ENCODE measurements around the gene CDC27.
"Not testable (repeated sequence)": the region's sequence is repeated elsewhere in the genome, so short reads cannot be mapped to it uniquely, and the experiment has no call there.

The CDC27 gene

DNA sequence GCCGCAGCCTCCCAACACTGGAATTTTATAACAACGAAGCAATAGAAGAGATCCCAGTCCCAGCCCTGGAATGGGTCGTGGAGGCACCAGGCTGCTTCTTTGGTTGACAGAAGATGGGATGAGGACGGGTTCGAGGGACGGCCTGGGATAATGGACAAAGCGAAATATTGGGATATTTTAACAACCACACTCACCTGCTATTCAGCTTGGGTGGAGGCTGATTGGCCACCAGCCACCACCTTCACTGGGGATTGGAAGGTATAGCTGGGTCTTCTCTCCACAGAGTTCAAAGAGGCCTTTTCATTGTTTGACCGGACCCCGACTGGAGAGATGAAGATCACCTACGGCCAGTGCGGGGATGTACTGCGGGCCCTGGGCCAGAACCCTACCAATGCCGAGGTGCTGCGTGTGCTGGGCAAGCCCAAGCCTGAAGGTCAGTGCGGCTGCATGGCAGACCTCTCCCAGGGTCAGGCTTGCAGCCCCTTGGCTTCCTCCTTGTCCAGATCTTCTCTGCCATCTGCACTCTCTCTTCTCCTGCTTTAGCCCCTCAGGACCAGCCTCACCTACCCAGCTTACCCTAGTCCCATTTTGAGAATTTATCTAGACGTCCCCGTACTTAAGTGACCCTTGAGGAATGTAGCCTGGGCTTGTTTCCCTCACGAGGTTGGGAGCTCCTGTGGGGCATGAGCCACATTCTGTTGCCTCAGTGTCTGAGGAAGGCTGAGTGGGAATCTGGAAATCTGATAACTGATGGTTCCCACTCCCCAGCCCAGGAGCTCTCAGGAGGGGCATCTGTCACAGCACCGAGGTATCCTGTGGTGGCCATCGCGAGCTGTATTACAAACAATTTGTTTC lies 30.8 kb upstream of the CDC27 start:
- DNase-seq: no peak

DNA sequence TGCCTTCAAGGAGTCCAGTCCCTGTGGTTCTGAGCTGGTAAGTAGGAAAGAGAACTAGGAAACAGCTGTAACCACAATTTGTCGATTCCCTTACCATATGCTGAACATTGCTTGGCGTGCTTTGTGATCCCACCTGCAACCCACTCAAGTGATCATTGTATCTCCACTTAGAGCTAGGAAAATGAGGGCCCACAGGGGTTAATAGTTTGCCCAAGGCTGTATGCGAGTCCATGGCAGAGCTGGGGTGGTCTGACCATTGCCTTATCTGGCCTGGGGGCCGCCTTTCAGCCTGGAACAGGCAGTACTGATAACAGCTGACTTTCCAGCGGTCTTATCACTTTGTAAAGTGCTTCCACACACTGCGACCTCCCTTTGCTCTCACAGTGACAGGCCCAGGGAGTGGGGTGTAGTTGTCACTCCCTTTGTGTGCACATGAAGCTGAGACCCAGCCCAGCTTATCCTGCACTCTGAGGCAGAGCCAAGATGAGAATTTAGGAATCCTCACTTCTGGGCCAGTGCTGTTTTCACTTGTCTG lies 29.9 kb upstream of the CDC27 start:
- DNase-seq: no peak

DNA sequence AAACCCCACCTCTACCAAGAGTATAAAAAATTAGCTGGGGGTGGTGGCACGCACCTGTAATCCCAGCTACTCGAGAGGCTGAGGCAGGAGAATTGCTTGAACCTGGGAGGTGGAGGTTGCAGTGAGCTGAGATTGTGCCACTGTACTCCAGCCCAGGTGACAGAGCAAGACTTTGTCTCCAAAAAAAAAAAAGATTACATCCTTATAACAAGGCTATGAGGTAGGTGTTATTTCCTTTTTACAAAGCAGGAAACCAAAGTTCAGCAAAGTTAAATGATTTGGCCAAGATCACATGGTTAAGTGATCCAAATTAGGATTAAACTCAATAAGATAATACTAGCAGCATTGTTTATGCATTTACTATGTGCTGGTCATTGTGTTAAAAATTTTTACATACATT lies 28.2 kb upstream of the CDC27 start:
- DNase-seq: not testable (repeated sequence)

DNA sequence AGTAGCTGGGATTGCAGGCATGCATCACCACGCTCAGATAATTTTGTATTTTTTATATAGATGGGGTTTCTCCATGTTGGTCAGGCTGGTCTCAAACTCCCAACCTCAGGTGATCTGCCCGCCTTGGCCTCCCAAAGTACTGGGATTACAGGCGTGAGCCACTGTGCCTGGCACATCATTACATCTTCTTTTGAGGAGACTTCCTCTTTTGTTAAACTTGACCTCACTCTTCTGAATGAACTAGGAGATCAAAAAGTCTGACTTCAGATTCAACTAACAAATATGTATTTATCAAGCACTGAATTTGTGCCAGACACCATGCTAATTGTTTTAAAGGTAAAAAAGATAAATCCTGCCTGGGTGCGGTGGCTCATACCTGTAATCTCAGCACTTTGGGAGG lies 27.7 kb upstream of the CDC27 start:
- not testable (repeated sequence) for DNase-seq

DNA sequence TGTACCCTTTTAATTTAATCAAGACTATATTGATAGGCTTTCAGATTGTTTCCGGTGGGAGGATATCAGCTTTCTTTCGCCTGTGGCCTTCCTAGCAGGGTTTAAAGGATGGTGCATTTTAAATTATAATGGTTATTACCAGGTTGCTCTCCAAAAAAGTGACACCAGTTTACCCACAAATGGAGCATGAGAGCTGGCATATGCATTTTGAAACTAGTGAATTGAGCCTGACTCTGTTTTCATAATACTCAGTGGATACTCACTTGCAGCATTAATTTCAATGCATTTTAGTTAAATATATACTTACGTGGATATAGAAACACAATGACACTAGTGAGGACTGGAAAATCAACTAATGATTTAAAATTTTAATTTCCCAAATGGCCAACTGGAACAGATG lies 25.8 kb upstream of the CDC27 start:
- no peak for DNase-seq

DNA sequence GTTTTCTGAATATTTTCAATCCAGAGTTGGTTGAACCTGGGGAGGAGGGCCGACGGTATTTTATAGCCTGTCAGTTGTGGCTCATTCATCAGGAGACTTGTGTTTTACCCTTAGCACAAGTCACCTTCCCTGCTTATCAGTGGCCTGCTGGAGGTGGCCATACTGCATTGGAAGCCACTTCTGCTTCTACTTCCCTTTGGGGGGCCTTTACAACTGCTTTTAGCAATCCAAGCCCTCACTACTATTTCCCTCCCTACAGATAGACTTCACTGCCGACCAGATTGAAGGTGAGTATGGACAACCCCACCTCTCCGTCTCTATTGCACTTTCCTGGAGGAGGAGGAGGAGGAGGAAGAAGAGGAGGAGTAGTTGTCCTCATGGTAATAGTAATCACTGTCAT lies 24.4 kb upstream of the CDC27 start:
- DNase-seq: no peak

DNA sequence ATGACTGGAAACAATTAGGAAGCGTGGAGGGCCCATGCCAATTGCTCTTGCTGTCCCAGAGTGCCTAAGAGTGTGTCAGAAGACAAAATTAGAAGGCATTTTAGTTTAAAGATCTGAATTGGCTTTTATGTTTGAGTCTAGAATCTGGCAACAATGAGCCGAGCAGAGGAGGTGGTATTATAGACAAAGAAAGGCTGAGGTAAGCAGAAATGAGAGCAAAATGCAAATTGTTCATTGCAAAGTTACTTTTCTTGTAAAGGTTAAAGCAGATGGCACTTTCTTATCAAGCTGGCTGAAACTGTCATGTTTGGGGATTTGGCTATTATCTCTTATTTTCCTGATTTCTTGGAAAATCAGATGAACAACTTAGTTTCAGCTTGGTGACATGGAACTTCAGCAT lies 23.4 kb upstream of the CDC27 start:
- DNase-seq: no peak

DNA sequence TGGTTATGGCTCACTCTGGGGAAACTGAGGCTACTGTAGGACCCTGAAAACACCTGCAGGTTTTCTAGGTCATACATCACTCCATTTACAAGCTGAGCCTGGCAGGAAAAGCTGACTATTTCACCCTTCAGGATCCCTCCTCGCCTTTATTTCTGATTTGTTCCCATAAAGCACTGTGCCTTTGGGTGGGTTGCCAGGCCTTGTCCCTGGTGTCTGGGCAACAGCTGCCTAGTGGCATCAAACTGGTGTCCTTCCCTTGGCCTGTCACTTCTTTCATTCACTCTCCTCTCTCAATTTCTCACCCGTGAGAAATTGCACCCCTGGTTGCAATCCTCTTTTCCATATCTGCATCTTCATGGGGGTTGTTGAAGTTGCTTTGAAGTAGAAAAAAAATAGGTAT lies 21.7 kb upstream of the CDC27 start:
- DNase-seq: no peak

DNA sequence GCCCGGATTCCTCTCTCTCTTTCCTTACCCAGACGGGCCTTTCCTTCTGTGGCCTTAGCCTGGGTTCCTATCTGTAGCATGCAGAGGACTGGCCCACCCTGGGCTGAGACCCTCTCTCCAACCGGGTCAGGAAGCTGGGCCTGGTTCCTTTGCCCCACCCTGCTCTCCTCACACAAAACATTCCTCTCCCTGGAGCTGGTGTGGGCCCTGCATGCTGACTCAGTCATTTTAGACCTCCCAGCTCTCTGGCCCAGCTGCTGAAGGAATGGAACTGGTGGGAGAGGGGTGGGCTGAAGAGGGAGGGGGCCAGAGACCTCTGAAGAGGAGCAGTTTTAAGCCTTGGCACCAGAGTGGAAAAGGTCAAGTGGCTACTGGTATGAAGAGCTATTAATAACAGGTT lies 21.0 kb upstream of the CDC27 start:
- peak; percentile 52 for DNase-seq

DNA sequence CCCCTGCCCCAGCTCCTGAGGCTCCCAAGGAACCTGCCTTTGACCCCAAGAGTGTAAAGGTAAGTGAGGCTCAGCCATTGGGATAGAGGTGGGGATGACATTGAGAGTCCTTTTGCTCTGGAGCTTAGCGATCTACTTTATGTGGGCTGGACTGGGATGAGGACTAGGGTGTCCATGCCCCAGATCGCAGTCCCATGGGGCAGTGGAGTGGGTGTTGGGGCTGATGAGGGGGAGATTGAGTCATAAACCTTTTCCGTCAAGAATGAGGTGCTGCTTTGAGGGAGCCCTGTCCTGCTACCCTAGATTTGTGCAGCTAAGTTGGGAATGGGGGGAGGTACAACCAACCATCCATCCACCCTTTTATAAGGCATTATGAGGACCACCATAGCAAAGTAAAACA lies 20.4 kb upstream of the CDC27 start:
- no peak for DNase-seq

DNA sequence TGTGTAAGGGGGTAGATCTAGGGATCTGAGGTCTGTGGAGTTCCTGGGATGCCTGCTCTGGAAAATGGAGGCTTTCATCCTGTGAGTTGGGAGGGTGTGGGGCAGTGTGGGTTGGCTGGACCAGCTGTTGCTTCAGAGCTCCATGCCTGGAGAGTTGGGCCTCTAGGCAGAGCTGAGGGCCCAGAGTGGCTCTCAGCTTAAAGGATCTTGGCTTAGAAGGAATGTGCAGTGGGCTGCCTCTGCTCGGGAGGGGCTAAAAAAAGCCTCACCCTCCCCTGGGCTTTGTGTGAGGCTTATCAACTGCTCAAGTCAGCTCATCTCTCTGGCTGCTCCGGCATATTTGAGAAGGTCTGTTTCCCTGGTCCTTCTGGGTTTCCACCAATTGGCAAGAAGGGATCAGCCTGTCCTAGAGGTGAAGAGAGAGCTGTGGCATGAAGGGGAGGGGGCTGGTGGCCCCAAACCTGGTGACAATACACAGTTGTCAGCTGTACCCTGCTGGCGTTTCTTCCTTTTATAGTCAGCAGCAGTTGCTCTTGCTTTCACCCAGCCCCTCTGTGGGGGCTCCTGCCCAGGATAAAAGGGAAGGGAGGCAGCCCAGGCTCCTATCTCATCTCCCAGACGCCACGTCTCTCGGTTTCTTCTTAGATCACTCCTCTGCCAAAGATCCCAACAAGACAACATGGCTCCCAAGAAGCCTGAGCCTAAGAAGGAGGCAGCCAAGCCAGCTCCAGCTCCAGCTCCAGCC lies 19.8 kb upstream of the CDC27 start, which contains the start of gene MYL4:
TSS of gene MYL4 (plus strand) at position 605 of the 745 bp plus-strand sequence. CDS start at position 680, 75 bp downstream.
- DNase-seq: peak; percentile 52

DNA sequence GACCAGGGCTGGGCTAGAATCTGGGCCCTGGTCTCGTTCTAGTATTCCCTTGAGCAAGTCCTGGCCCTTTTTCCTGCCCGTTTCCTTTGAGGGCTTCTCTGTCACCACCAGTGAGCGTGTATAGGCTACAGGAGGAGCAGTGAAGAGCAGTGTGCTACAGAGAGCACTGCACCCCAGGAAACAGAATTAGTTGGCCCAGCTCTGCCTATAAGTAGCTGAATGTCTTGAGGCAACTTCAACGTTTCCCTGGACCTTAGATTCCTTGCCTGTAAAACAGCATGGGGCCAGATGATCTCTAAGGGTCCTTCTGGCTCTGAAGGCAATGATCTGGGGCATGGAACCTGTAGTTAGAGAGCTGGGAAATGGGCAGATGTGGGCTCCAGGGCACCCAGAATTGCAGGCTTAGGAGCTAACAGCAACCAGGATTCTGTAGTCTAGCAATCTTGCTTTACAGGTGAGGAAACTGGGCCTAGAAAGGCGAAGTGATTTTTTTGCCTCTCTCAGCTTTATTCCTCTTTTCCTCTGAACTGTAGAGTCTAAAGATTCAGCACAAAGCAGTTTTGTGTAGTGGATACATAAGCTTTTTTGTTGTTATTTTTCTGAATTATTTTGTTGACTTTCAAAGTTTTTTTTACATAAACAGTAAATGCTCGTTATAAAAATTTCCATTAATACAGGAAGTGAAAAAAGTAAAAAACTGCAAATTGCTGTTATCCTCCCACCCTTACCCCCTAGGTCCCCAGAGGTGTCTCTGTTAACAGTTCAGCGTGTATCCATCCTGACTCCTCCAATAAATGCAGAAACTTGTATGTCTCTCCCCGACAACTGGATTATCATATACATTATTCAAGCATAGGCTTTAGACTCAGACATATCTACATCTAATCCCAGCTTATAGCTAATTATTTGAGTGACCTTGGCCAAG lies 18.3 kb upstream of the CDC27 start:
- no peak for DNase-seq

DNA sequence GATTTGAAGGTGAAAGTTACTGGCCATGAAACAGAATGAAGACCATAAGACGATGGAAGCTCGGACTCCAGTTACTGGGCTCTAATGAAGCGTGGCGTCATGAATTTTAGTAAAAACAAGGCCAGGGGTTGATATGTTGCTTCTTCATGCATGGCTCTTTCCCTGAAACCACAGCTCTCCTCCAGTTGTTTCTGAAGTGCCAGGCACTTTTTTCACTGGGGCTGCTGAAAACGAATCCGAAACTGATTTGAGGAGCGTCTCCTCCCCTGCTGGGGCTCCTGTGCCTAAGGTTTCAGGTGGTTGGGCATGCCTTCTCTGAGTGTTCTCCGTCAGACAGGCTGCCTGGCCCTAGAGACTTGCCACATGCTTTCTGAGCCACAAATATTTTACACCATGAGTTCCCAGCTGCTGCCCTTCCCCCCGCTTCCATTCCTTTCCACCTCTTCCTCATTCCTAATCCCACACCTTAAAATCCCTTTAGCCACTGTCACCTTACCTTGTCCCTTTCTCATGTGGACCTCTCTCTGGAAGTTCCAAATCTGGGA lies 16.4 kb upstream of the CDC27 start:
- peak; percentile 74 for DNase-seq

DNA sequence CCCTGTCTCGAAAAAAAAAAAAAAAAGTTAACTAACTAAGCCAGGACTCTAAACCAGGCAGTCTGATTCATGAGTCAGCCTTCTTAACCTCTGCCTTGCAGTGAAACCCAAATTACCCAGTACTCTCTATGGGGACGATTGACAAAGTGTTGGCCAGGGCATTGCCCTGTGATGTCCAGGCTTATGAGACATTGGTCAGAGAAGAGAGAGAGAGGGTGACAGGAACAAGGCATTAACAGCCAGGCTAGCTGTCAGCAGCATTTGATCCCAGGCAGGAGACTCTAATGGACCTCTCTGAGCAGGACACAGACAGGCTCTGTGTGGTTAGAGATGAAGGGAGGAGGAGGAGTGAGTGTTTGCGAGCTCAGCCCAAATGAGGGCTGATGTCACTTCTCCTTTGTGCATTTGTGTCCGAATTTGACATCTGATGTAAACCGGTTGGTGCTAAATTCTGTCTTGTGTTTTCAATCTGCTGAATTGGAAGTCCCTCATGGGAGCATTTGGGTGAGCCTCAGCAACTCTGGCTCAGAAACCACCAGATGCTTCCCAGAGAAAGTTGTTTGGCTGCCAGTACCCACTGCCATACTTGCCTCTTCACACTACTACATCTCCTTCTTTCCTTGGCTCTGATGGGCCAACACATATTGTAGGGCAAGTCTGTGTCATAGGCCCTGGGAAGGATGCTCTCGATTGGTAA lies 15.8 kb upstream of the CDC27 start:
- no peak for DNase-seq

DNA sequence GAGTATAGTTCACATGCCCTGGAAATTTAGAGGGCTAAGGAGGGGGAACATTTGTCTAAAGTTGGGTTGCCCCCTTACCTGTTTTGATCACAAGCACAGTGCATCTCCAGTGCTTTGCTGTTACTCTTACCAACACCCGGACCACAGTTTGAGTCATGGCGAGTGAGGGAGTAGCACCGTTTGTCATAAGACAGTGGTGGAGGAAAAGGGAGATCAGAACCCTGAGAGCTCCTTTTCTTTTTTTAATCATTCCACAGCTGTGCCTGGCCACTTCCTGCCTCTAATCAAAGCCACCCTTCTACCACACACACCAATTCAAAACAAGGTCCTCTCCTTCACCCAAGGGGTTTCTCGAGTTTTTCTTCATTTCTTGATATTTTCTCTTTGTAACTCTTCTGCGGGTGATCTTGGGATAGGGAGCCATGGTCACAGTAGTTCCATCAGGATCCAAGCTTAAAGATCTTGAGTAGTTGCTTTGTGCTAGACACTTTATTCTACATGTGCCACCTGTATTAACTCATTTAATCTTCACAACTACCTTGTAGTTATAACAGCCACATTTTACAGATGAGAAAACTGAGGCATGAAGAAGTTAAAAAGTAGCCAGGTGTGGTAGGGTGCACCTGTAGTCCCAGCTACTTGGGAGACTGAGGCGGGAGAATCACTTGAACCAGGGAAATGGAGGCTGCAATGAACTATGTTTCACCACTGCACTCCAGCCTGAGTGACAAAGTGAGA lies 15.1 kb upstream of the CDC27 start:
- no peak for DNase-seq

DNA sequence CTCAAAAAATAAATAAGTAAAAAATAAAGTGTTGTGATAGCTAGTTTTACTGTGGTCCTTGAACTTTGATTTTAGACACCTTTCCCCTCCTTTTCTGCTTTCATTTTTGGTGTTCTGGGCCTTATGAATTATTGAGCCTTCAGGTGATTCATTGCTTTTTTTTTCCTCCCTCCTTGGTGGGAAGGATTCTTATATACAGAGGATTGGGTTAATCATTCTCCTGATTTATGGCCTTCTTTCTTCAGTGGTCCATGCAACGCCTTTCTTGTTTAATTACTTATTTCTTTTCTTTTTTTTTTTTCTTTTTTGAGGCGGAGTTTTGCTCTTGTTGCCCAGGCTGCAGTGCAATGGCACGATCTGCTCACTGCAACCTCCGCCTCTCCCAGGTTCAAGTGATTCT lies 12.1 kb upstream of the CDC27 start:
- no peak for DNase-seq

DNA sequence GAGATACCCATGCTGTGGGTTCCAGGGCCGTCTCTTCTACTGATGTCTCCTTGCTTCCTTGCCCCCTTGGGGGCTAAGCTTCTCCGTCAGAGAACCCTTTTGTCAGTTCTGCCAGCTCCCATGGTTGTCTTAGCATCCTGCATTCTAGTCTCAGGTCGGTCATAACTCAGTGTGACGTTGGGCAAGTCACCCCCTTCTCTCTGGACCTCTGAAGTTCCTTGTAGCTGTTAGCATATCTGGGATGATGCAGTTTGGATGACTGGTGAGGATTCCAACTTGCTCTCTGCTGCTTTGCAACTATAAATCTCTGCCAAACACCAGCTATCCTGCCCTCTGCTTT lies 11.2 kb upstream of the CDC27 start:
- no peak for DNase-seq

DNA sequence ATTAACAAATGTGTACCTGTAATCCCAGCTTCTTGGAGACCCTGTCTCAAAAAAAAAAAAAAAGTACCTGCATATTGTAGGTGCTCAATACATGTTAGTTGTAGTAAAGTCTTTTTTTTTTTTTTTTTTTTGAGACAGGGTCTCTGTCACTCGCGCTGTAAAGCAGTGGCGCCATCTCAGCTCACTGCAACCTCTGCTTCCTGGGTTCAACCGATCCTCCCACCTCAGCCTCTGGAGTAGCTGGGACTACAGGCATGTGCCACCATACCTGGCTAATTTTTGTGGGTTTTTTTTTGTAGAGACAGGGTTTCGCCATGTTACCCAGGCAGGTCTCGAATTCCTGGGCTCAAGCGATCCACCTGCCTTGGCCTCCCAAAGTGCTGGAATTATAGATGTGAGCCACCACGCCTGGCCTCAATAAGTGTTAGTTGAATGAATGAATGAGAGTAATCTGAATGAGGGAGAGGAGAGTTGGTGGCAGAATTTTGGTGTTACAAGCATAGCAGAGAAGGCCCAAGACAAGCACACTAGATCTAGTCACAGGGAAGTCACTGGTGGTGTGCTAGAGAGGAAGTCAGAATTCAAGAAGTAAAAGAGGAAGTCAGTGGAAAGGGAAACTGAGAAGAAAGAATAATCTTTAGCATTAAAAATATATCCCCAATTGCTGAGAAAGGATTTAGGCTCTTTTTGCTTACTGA lies 10.7 kb upstream of the CDC27 start:
- DNase-seq: no peak

DNA sequence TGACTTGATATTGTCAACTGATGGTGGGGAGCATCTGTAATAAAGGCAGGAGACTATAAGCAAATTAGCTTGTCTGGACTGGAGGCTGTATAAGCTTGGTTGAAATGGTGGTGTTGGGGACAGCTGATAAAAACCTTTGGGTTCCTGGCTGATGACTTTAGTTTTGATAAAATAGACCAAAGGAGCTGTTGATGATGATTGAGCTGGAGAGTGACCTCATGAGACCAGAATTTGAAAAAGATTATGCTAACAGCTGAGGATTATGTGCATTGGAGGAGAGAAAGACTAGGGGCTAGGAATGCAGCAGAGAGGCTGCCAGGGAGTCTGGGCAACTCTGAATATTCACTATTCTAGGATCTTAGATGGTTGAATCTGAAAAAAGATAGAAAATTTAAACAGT lies 8.7 kb upstream of the CDC27 start:
- DNase-seq: no peak

DNA sequence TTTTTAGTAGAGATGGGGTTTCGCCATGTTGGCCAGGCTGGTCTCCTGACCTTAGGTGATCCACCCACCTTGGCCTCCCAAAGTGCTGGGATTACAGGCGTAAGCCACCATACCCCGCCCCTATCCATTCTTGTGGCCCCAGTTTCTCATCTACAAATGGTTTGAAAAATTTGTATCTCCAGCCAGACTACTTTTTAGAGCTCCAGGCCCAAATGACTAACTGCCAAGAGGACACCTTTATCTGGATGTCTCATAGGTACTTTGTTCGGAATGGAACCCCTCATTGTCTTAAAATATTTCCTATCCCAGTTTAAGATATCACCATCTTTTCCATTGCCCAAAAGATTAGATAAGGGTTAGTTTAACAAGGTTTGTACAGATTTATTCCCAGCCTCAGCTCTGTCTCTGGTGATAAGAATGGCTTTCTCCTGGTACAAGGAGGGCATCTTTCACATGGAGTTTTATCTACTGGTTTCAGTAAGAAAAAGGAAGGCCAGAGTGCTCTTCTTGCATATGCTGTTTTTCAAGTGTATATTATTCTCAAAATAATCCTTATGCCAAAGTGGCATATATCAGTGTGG lies 4.9 kb upstream of the CDC27 start:
- DNase-seq: no peak

Data from femur (tissue), 1 donor.